IPS-18c (cell line): ENCODE data around the gene RIPOR2.
"Not testable (repeated sequence)": the region's sequence is repeated elsewhere in the genome, so short reads cannot be mapped to it uniquely, and the experiment has no call there.

Experiments used
- H3K4me3 ChIP-seq: 2 replicates; pipeline ENCODE4 v1.7.0; 2013; ENCODE audit warnings: low read depth, mild to moderate bottlenecking, low read length, moderate library complexity; ENCODE audit not compliant: insufficient read depth
- H3K9me3 ChIP-seq: one replicate; pipeline ENCODE4 v1.6.1; 2013; ENCODE audit warnings: mild to moderate bottlenecking, low read length, moderate library complexity; ENCODE audit not compliant: control insufficient read depth, insufficient read depth

The RIPOR2 gene

DNA sequence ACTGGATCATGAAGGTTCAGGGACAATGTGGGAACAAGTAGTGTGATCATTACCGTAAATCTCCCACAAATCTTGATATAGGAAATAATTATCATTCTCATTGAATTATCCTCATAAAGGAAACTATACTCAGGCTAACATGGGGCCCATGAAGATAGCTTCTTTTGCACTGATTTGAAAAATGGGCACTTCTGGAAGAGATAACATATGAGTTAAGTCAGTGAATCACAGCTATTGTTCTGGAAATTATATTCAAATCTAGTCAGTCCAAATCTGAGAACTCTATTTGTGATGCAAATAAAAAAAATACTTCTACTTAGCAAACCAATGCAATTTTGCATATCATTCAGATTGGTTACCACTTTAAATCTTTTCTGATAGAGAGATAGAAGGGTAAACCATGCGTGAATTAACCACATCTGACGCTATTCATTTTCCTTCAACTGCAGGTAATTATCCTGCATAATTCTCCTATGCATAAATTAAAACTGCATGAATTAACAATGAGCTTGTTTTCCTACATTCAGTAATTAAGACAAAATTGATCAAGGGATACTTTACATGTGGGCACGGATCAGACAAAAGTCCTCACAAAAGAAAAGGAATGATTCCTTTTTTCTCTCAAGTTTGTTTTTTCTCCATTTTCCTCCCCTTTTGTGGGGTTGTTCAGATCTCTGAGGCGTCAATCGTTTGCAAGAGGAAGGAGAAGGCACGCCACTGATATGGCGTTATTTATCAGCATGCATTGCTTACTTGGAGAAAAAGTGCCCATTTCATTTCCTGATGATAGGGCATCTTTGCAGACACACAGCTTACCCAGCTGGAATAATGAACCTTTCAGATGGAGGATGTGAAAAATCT, 36.4 kb downstream of the RIPOR2 start:
- Histone ChIP-seq H3K9me3 (no peaks in the 10 kb centered on the region), H3K4me3 (no peak overlapping the region)

DNA sequence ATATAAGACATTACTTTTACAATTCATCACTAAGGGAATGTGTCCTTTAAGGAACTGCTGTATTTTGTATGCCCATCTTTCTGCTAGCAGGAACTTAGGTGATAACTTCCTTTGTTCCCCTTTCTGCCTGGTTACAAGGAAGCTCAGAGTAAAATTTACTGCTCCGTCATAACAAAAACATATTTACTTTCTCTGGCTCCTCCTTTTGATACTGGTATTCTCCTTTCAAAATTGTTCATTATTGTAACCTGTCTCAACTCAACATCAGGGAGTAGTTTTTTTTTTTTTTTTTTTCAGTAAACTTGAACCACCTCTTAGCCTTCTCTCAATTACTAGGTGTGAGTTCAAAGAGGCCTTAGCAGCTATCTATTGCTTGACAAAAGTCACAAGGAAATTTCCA, 37.1 kb downstream of the RIPOR2 start:
- H3K4me3 ChIP-seq, result no peak overlapping the region
- H3K9me3 ChIP-seq, result no peaks in the 10 kb centered on the region

DNA sequence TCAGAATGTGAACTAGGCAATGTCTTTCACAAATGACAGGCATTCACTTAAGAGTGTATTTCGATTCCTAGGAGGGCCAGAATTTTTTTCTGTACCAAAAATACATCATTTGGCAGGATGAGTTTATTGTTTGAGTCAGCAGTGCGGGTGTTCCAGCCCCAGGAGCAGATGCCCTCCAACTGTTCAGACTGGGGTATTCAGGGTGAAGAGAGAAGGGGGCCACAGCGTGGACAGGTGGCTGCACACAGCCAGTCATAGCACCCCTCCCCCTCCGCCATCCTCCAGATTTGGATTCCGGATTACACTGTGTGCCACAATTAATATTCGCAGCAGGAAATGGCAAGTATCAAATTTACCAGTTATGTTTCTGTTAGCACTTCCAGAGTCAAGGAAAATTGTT, 38.6 kb downstream of the RIPOR2 start:
- Histone ChIP-seq H3K4me3 (no peak overlapping the region), H3K9me3 (no peaks in the 10 kb centered on the region)

DNA sequence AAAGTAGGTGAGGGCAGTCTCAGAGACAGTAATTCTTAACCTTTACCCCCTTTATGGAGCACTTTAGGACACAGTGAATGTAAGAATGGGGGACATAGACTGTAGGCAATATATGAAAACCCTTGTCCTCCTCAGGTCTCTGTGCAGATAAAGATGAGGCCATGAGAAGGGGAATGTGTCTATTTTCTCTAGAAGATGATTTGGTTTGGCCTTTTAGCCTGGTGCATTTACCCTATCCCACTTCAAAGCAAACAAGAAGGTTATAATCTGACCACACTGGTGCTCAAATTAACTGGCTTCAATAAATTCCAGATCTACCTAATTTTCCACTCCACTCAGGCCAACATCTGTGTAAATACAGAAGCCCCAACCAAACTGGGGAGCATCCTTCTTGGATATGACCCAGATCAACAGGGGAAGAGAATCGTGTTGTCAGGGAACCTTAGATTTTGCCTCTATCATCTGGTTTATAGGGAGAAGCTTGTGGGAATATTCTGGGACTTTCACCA, 42.4 kb downstream of the RIPOR2 start:
- H3K9me3 ChIP-seq, result no peaks in the 10 kb centered on the region
- no peak overlapping the region for H3K4me3 ChIP-seq

DNA sequence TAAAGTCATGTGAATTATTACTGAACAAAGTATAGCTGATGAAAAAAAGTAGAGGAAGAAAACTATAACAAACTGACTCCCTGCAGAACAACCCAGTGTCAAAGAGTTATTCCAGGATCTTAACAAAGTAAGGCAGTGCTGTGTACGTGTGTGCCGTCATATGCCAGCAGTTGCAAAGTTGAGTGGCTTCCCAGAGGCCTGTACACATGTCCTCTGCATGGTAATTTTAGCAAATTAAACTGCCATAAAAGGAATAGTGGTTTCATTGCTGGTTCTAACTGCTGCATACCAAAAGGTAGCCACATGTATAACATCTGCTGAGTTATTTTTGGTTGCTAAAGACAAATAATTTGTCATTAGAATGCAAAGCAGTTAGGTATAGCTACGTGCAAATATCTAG, 44.8 kb downstream of the RIPOR2 start:
- Histone ChIP-seq H3K9me3 (no peaks in the 10 kb centered on the region), H3K4me3 (no peak overlapping the region)

DNA sequence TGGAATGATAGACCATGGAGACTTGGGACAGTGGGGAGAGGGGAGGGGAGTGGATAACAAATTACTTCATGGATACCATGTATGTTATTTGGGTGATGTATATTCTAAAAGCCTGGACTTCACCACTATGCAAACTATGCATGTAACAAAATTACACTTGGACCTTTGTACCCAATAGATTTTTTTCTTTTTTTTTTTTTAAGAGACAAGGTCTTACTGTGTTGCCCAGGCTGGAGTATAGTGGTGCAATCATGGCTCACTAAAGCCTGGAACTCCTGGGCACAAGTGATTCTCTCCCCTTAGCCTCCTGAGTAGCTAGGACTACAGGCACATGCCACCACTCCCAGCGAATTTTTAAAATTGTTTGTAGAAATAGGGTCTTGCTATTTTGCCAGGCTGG, 45.3 kb downstream of the RIPOR2 start:
- H3K9me3 ChIP-seq, result no peaks in the 10 kb centered on the region
- H3K4me3 ChIP-seq, result no peak overlapping the region

DNA sequence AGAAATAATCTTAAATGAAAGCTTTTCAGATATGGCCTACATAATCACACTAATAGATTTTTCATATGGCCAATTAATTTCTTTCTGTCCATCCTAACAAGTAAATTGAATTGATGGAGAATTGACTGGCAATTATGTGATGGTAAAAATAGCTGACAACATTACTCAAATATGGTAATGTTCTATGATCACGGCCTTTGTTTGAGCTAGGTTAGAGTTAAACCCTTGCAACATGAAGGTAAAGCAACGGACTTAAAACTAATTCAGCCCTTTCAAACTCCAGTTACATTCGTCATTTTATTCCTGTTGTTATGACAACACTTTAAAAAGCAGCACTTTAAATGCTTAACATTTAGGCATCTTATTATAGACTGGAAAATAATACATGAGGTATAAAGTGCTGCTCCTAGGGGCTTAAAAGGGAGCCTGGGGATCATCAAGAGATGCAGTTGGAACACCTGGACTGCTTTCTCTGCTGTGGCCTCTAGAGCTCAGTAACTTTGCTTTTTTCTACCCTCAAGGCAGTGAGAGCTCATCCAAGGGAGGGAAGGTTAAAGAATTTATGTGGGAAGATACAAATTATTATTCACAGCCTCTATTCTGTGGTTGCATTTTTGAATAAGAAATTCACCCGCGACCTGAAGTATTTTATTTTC, 46.9 kb downstream of the RIPOR2 start:
- no peak overlapping the region for H3K4me3 ChIP-seq
- no peaks in the 10 kb centered on the region for H3K9me3 ChIP-seq

DNA sequence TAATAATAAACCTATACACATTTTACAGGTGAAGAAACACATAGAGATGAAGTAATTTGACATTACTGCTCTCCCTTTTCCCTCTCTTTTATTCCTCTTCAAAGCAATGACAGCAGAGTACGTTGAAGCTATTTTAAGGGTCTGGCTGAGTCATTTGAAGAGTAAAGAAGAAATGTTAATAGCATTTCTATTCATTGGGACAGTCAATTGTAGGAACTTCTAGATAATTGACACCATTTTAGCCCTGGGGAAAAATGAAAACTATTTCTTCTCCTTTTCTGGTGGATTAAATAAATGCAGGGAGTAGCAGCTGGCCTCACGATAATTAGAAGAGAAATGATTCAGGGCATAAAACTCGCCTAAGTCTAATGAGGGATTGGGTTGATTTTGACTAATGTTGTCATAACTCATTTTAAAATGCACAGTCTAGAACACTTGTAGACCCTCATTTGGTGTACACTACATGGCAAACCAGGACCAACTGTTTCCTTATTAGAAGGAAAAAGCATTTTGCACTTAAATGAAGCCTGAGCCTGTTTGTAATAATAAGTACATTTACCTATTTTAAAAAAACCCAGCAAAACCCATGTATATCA, 48.1 kb downstream of the RIPOR2 start:
- no peak overlapping the region for H3K4me3 ChIP-seq
- no peaks in the 10 kb centered on the region for H3K9me3 ChIP-seq

DNA sequence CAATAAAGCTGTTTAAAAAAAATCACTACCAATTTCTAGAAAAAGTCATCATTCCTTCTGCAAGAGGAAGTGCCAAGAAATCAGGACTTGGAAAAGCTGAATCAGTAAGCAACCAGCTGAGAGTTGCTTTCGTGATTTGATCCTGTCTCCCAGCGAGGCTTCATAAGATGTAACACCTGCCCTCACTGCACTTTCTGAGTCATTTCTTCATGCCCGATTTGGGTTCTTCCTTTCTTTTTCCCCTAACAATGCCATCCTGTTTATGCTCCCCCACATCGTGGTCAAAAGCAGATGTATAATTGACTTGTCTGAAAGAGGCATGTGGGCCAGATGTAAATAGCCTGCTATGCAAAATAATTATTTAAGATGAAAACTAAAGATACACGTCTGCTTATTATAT, 52.1 kb downstream of the RIPOR2 start:
- H3K9me3 ChIP-seq, result no peaks in the 10 kb centered on the region
- H3K4me3 ChIP-seq, result no peak overlapping the region

DNA sequence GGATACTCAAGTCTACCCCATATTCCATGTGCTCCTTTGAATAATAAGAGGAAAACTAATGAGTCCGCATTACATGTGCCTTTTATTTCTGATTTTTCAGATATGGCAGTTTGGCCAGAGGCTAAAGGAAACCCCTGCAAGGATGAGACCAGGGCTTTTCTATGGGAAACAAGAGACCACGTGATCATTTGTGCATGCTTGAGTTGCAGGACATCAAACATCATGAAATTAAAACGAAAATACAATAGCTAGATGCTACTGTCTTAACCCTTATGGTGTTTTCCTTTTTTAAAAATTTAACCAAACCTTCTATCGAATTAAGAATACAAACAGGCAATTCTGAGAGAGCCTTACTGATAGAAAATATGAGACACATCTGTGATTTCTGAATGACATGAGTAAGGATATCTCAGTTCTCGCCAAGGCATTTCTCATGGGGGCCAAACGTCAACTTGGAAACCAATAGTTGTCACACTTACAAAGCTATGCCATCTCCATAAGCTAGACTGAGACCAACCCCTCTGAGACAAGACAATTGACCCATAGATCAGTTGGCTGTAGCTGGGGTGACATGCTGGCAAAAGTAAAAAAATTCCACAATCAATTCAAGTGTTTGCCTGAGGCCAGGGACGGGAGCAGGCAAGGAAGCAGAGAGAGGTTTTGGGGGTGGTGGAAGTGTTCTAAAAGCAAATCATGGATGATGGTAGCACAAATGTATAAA, 52.8 kb downstream of the RIPOR2 start:
- Histone ChIP-seq H3K9me3 (no peaks in the 10 kb centered on the region), H3K4me3 (no peak overlapping the region)

DNA sequence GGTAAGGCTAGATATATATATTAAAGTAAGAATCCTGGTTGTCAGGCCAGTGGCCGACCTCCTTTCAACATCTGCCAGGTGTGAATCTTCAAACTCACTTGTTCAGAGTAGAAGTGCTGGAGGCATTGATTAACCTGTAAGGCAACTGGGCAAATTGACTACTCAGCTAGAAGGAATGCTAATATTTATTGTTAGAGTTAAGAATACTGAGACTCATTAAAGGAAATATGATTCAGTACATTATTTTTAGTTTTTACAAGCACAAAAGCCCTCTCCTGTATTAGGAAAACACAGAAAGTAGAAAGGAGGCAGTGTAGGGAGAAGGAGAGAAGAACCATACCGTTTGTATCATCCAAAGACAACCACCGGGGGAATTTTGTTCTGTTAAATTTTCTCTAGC, 53.5 kb downstream of the RIPOR2 start:
- H3K4me3 ChIP-seq, result no peak overlapping the region
- no peaks in the 10 kb centered on the region for H3K9me3 ChIP-seq

DNA sequence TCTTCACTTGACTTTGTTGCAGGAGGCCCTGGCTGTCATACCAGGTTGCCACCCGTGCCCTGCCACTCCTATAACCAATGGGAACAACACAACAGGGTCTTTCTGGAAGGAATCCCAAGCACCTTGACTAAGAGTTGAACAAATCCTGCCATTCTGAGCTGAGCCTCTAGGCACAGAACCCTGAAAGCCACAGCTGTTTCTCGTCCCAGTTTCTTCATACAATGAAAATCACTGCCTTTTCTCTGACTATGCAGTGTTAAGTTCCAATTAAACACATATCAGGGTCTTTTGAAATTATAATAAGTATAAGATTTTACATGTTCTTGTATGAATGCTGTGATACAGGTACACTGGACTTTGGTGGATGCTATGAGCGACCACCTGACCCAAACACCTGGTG, 54.4 kb downstream of the RIPOR2 start:
- H3K4me3 ChIP-seq, result no peak overlapping the region
- no peaks in the 10 kb centered on the region for H3K9me3 ChIP-seq

DNA sequence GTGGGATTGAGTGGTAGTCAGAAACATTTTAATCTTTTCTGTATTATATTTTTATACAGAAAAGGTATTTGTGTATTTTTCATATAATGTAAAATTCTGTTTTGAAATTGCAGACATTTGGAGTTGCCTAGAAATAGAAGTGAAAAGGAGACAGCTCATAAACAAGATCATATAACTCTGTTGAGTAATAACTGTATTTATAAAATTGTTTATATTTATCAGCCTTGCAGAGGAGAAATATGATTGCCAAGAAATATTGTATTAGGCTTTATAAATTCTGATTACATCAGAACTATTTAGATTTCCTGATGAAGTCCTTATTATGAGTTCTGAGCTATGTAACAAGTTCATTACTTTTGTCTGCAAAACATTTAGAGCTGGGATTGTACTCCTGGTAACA, 55.3 kb downstream of the RIPOR2 start:
- no peak overlapping the region for H3K4me3 ChIP-seq
- no peaks in the 10 kb centered on the region for H3K9me3 ChIP-seq

DNA sequence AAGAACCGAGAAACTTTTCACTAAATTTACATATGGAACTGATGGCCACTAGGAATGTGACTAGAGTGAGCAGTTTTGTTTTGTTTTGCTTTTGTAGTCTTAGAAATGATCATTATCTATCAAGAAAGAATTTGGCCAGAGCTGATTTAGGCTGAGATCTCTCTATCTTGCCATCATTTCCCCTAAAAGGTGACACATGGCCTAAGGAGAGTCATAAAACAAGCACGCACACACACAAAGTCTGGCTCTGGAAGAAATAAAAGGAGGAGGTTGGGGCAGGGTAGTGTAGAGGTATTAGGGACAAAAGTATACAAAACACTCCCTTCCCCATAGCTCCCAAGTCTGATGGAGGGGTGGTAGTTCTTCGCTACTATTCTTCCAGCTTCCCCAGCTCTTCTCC, 56.4 kb downstream of the RIPOR2 start:
- H3K9me3 ChIP-seq, result no peaks in the 10 kb centered on the region

DNA sequence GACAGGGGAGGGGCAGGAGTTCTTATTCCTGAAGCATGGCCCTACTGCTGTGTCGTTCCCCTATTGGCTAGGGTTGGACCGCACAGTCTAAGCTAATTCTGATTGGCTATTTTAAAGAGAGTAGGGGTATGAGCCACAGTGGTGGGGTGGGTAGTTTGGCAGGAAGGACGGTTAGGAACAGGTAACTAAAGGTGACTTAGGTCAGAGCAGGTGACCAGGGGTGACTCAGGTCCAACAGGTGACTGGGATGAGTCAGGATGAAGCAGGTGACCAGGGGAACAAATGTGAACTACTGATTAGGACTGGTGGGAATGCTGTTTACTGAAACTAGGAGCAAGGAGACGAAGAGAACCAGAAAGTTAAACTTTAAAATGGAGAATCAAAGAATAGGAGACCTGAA, 58.0 kb downstream of the RIPOR2 start:
- H3K4me3 ChIP-seq, H3K9me3 ChIP-seq: not testable (repeated sequence)

More for the DNA sequence above, 56.4 kb downstream of the RIPOR2 start:
- no peak overlapping the region for H3K4me3 ChIP-seq

DNA sequence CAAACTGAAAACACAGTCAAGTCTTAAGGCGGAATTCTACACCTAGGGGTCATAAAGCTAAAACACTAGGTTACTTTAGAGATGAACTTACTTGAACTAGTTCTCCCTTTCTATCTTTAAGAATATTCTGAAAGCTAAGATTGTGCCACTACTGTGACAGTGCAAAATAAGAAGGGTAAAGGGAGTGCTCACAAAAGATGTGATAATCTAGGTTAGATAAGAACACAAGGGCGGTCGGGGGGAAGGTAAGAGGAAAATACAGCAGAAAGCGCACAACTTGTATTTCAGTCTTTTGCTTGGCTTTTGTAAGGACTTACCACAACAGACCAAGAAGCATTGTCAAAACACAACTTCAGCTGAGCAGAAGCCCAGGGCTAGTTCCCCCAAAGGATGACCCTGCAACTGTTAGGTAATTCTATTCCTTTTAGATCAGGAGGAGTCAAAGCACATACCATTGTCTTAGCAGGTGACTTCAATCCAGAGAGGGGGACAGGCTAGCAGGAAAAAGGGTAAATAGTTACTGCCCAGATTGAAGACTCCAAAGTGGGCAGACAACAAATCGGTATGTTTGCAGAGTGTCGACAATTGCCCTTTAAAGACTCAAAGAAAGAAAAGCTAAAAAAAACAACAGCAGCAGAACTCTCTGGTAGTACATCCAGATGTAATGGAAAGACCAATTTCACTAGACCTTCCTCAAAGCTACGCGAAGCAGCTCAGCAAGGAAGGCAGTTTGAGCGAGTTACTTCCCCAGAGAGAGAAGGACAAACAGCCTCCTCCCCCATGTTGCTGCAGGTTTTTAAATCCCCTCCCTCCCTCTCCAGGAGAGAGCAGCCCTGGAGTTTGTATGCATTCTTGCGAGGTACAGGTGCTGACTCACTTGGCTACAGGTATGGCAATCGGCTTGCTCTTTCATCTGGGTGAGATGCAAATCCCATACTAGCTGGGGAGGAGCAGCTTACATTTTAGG, 59.0 kb downstream of the RIPOR2 start:
- Histone ChIP-seq H3K4me3 (no peak overlapping the region), H3K9me3 (no peaks in the 10 kb centered on the region)

DNA sequence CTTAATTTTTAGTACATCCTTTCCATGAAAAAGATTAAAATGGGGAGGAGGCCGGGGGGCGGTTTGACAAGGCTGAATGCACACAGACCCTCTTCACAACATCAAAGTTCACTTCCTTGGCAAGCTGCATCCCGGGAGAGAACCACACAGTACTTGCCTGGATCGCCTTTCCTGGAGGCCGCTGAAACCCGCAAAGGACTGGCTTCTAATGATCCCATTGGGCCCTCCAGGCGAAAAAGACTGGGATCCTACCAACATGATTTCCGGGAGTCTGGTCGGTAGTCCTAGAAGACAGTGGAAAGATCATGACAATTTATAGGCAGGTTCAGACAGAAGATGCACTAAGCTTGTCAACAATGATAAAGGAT, 60.2 kb downstream of the RIPOR2 start:
- Histone ChIP-seq H3K9me3 (no peaks in the 10 kb centered on the region), H3K4me3 (no peak overlapping the region)
